NB4 (cell line): ENCODE data around the gene CLASP2.

ENCODE experiments used
- MYC ChIP-seq: IDR thresholded peaks from 2 replicates; pipeline ENCODE4 v1.6.1; 2011; ENCODE audit warnings: low read depth, low read length
- POLR2A ChIP-seq: IDR thresholded peaks from 2 replicates; pipeline ENCODE4 v1.6.1; 2011; ENCODE audit warnings: mild to moderate bottlenecking; ENCODE audit not compliant: insufficient read length; ENCODE audit errors: extremely low read depth
- TF ChIP-seq, protein P1 (sequence below): IDR thresholded peaks from one replicate; pipeline ENCODE4 v1.5.1; 2012; ENCODE audit warnings: low read depth, low read length

DNA sequence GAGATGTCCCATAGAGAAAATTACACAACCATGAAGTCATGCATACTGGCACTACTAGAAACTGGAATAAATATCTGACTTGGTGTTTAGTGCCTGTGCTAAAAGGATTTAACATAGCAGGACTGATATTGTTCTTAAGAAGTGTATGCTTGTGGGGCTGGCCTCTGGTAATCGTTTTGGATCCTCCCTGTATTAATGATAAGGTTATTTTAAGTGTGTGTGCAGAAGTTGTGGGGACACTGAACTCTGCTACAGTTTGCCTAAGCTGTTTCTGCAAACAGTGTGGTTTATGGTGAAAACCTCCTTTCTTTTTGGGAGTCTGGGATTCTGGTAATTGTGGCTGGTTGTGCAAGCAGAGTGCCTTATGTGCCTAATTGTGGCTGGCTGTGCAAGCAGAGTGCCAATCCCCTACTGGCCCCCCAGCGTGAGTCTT, 120.8 kb downstream of the CLASP2 start:
- TF ChIP-seq, protein P1, sequence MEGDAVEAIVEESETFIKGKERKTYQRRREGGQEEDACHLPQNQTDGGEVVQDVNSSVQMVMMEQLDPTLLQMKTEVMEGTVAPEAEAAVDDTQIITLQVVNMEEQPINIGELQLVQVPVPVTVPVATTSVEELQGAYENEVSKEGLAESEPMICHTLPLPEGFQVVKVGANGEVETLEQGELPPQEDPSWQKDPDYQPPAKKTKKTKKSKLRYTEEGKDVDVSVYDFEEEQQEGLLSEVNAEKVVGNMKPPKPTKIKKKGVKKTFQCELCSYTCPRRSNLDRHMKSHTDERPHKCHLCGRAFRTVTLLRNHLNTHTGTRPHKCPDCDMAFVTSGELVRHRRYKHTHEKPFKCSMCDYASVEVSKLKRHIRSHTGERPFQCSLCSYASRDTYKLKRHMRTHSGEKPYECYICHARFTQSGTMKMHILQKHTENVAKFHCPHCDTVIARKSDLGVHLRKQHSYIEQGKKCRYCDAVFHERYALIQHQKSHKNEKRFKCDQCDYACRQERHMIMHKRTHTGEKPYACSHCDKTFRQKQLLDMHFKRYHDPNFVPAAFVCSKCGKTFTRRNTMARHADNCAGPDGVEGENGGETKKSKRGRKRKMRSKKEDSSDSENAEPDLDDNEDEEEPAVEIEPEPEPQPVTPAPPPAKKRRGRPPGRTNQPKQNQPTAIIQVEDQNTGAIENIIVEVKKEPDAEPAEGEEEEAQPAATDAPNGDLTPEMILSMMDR, result no peak
- no peak for TF ChIP-seq POLR2A
- TF ChIP-seq MYC, result no peak
